ENCODE measurements around the gene CEND1.

Gene CEND1

GRCh38 chr11:789943-790342, at the start of gene CEND1:
TSS of gene CEND1 (minus strand) at chr11:790090. CDS start at chr11:788576, 1,514 bp downstream.
- DNase-seq (ENCODE audit: low read depth in 2 of 2) = peak in 1 of 2 donors; percentile 52

- no peak for DNase-seq (ENCODE audit: low read depth in 2 of 2)
These were observed 49.4 kb upstream of the CEND1 start for GRCh38 chr11:839280-839623.

GRCh38 chr11:838441-839279, 48.8 kb upstream of the CEND1 start:
- DNase-seq (ENCODE audit: low read depth in 2 of 2) = no peak

GRCh38 chr11:837990-838307, 48.1 kb upstream of the CEND1 start:
- DNase-seq (ENCODE audit: low read depth in 2 of 2) = no peak

GRCh38 chr11:837189-837989, 47.5 kb upstream of the CEND1 start:
- no peak for DNase-seq (ENCODE audit: low read depth in 2 of 2)

- no peak for DNase-seq (ENCODE audit: low read depth in 2 of 2)
These were observed 46.8 kb upstream of the CEND1 start for GRCh38 chr11:836700-837099.

GRCh38 chr11:836274-836673, 46.4 kb upstream of the CEND1 start:
- DNase-seq (ENCODE audit: low read depth in 2 of 2) = no peak

GRCh38 chr11:834371-835316, 44.8 kb upstream of the CEND1 start:
- DNase-seq (ENCODE audit: low read depth in 2 of 2) = no peak

- no peak for DNase-seq (ENCODE audit: low read depth in 2 of 2)
These were observed 44.0 kb upstream of the CEND1 start for GRCh38 chr11:833849-834311.

- DNase-seq (ENCODE audit: low read depth in 2 of 2) = no peak
These were observed 43.4 kb upstream of the CEND1 start for GRCh38 chr11:833114-833791.

- DNase-seq (ENCODE audit: low read depth in 2 of 2) = peak in 1 of 2 donors; percentile 52
These were observed 42.7 kb upstream of the CEND1 start, which contains the start of gene CD151 for GRCh38 chr11:832529-833113. TSS of gene CD151 (plus strand) at chr11:832952. CDS start at chr11:836070, 3,118 bp downstream.

- DNase-seq (ENCODE audit: low read depth in 2 of 2) = no peak
These were observed 42.2 kb upstream of the CEND1 start for GRCh38 chr11:831961-832528.

- DNase-seq (ENCODE audit: low read depth in 2 of 2) = no peak
These were observed 41.4 kb upstream of the CEND1 start for GRCh38 chr11:831118-831864.

GRCh38 chr11:830295-831117, 40.6 kb upstream of the CEND1 start:
- DNase-seq (ENCODE audit: low read depth in 2 of 2) = peak; percentile 64 to 75

GRCh38 chr11:829847-830294, 40.0 kb upstream of the CEND1 start:
- no peak for DNase-seq (ENCODE audit: low read depth in 2 of 2)

- no peak for DNase-seq (ENCODE audit: low read depth in 2 of 2)
These were observed 39.4 kb upstream of the CEND1 start for GRCh38 chr11:829176-829846.

- DNase-seq (ENCODE audit: low read depth in 2 of 2) = no peak
These were observed 38.8 kb upstream of the CEND1 start for GRCh38 chr11:828506-829175.

- no peak for DNase-seq (ENCODE audit: low read depth in 2 of 2)
These were observed 38.0 kb upstream of the CEND1 start, which contains the start of gene CRACR2B for GRCh38 chr11:827897-828192. TSS of gene CRACR2B (plus strand) at chr11:827919. CDS start at chr11:828608, 689 bp downstream.
